Activated CD8-positive, alpha-beta memory T cell treated with anti-CD3 and anti-CD28 coated beads, Interleukin-2, amount 10 ng/mL, durations not matched to agents 7 days and 5 days (primary cell): ENCODE data around the gene EEF1A2. TPM values are rescaled to one million over a fixed set of nuclear protein-coding genes. Genes with fewer than 3 reads are reported as not detected.

Source experiments
- ATAC-seq: fragments of 150-1000 bp; cut with Tn5 transposase; one replicate; pipeline ENCODE4 v1.10.0; 2021; ENCODE audit warnings: moderate library complexity
- CTCF ChIA-PET: fragments of 350-600 bp; sonication (Branson Sonifier 250); formaldehyde crosslinking; loops from one replicate; lab custom pipeline; 2021; ENCODE audit warnings: antibody characterized with exemption; lab: Charles Lee
- DNase-seq: peaks from one replicate; pipeline ENCODE4 v3.0.0-alpha.2; 2020
- H3K27ac Mint-ChIP-seq: one replicate; pipeline ENCODE4 v1.8.0; 2021; ENCODE audit warnings: mild to moderate bottlenecking, mixed read lengths
- H3K27me3 Mint-ChIP-seq: one replicate; pipeline ENCODE4 v1.8.0; 2021; ENCODE audit warnings: mixed read lengths
- H3K36me3 Mint-ChIP-seq: one replicate; pipeline ENCODE4 v1.8.0; 2021; ENCODE audit warnings: mild to moderate bottlenecking, mixed read lengths
- H3K4me1 Mint-ChIP-seq: one replicate; pipeline ENCODE4 v1.8.0; 2021; ENCODE audit warnings: mixed read lengths
- H3K4me3 Mint-ChIP-seq: one replicate; pipeline ENCODE4 v1.8.0; 2021; ENCODE audit warnings: mild to moderate bottlenecking, moderate library complexity, mixed read lengths
- H3K9me3 Mint-ChIP-seq: one replicate; pipeline ENCODE4 v1.8.0; 2022; ENCODE audit warnings: low read depth, mixed read lengths
- total RNA-seq, 2 experiments: library from RNA; stranded (reverse); gene quantifications; one replicate each; pipeline ENCODE4 v1.2.3, GENCODE V29; 2021

The EEF1A2 gene
- total RNA-seq, 2 experiments from 2014 or later: 0.84 TPM; not detected in 1

GRCh38 chr20:63468421-63468820 is 30.5 kb downstream of the EEF1A2 start:
- ATAC-seq (no peak), DNase-seq (no peak)
- CTCF ChIA-PET: no interaction called here
- no peaks in the 10 kb centered on the region for H3K9me3 Mint-ChIP-seq
- no peak overlapping the region for H3K27ac Mint-ChIP-seq
- H3K36me3 Mint-ChIP-seq: no peaks in the 10 kb centered on the region
- no peak overlapping the region for H3K4me3 Mint-ChIP-seq
- peaks cover 16% of the 10 kb centered on the region for H3K27me3 Mint-ChIP-seq
- H3K4me1 Mint-ChIP-seq: no peaks in the 10 kb centered on the region

- H3K27ac Mint-ChIP-seq: no peak overlapping the region
- no peaks in the 10 kb centered on the region for H3K36me3 Mint-ChIP-seq
- H3K9me3 Mint-ChIP-seq: no peaks in the 10 kb centered on the region
- no peaks in the 10 kb centered on the region for H3K4me1 Mint-ChIP-seq
- H3K4me3 Mint-ChIP-seq: no peak overlapping the region
- DNase-seq: no peak
- no peak for ATAC-seq
- H3K27me3 Mint-ChIP-seq: peaks cover 14% of the 10 kb centered on the region
- CTCF ChIA-PET: no interaction called here
Observed at GRCh38 chr20:63467294-63468083, 31.4 kb downstream of the EEF1A2 start.

- CTCF ChIA-PET: no interaction called here
- DNase-seq: no peak
- no peaks in the 10 kb centered on the region for H3K4me1 Mint-ChIP-seq
Observed at GRCh38 chr20:63466861-63467260, 32.0 kb downstream of the EEF1A2 start.

GRCh38 chr20:63466250-63466825 is 32.5 kb downstream of the EEF1A2 start:
- H3K9me3 Mint-ChIP-seq: no peaks in the 10 kb centered on the region
- DNase-seq (no peak), ATAC-seq (no peak)
- H3K27me3 Mint-ChIP-seq: peaks cover 15% of the 10 kb centered on the region
- H3K27ac Mint-ChIP-seq: no peak overlapping the region
- H3K4me3 Mint-ChIP-seq: no peak overlapping the region
- H3K36me3 Mint-ChIP-seq: no peaks in the 10 kb centered on the region
- no peaks in the 10 kb centered on the region for H3K4me1 Mint-ChIP-seq
- CTCF ChIA-PET: no interaction called here

More at GRCh38 chr20:63466861-63467260, 32.0 kb downstream of the EEF1A2 start:
- H3K27ac Mint-ChIP-seq: no peak overlapping the region
- no peak for ATAC-seq
- no peaks in the 10 kb centered on the region for H3K9me3 Mint-ChIP-seq
- H3K36me3 Mint-ChIP-seq: no peaks in the 10 kb centered on the region
- peaks cover 15% of the 10 kb centered on the region for H3K27me3 Mint-ChIP-seq
- no peak overlapping the region for H3K4me3 Mint-ChIP-seq

GRCh38 chr20:63465380-63466249 is 33.3 kb downstream of the EEF1A2 start:
- CTCF ChIA-PET: interaction anchor here (1.2 kb wide), 1 partner anchor 720 kb away, joined by 3 read pairs; no protein-coding TSS in a partner anchor
- Mint-ChIP-seq H3K27me3 (peaks cover 12% of the 10 kb centered on the region), H3K9me3 (no peaks in the 10 kb centered on the region), H3K27ac (no peak overlapping the region), H3K4me1 (no peaks in the 10 kb centered on the region), H3K36me3 (no peaks in the 10 kb centered on the region), H3K4me3 (no peak overlapping the region)
- ATAC-seq: no peak
- DNase-seq: no peak

GRCh38 chr20:63464289-63464635 is 34.6 kb downstream of the EEF1A2 start:
- H3K27me3 Mint-ChIP-seq: peaks cover 7% of the 10 kb centered on the region
- no peak overlapping the region for H3K4me3 Mint-ChIP-seq
- H3K9me3 Mint-ChIP-seq: no peaks in the 10 kb centered on the region
- ATAC-seq: no peak
- no peaks in the 10 kb centered on the region for H3K4me1 Mint-ChIP-seq
- no peak overlapping the region for H3K27ac Mint-ChIP-seq
- DNase-seq: no peak
- no peaks in the 10 kb centered on the region for H3K36me3 Mint-ChIP-seq
- CTCF ChIA-PET: no interaction called here

DNA sequence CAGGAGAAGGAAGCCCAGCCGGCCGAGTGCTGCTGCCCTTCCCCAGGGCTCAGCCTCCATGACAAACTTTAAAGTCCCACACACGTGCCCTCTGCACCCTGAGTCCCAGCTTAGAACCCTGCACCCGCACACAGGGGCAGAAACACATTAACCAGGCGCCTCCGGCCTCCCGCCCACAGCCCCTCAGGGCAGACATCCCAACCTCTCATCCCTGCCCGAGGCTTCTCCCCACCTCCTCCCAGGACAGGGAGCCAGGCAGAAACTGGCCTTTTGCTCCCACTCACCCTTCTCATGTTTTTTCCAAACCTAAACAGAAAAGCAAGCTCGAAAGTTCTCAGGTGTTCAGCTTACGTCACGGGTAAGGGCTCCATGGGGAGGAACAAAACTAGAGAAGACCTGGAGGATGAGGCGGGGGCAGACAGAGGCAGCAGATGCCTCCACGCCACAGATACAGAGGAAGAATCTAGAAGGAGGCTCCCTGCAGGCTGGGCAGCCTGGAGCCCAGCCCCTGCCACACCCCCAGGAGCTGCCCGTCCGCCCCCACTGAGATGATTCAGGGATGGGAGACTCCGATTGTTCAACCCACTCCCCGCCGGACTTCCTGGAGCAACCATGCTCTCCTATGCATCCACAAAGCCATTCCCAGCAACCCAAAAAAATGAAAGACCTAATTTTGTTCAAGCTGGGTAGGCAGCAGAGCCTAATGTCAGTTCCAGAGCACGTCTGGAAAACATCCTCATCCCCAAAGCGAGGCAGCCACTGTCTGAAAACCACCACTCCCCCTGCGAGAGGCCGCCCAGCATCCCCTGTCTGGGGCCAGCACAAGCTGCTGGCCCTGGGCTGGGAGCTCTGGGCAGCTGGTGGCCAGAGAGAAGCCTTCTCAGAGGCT is 35.2 kb downstream of the EEF1A2 start:
- DNase-seq: no peak
- H3K27me3 Mint-ChIP-seq: peaks cover 7% of the 10 kb centered on the region
- CTCF ChIA-PET: no interaction called here
- no peak overlapping the region for H3K27ac Mint-ChIP-seq
- ATAC-seq: no peak
- H3K4me3 Mint-ChIP-seq: no peak overlapping the region
- H3K4me1 Mint-ChIP-seq: no peaks in the 10 kb centered on the region
- no peaks in the 10 kb centered on the region for H3K36me3 Mint-ChIP-seq
- no peaks in the 10 kb centered on the region for H3K9me3 Mint-ChIP-seq

- H3K4me3 Mint-ChIP-seq: no peak overlapping the region
- H3K9me3 Mint-ChIP-seq: no peaks in the 10 kb centered on the region
- DNase-seq: no peak
- no peak for ATAC-seq
- H3K27me3 Mint-ChIP-seq: peaks cover 7% of the 10 kb centered on the region
- H3K36me3 Mint-ChIP-seq: no peaks in the 10 kb centered on the region
- H3K27ac Mint-ChIP-seq: no peak overlapping the region
- CTCF ChIA-PET: no interaction called here
- H3K4me1 Mint-ChIP-seq: no peaks in the 10 kb centered on the region
Observed at GRCh38 chr20:63462244-63462643, 36.6 kb downstream of the EEF1A2 start.

DNA sequence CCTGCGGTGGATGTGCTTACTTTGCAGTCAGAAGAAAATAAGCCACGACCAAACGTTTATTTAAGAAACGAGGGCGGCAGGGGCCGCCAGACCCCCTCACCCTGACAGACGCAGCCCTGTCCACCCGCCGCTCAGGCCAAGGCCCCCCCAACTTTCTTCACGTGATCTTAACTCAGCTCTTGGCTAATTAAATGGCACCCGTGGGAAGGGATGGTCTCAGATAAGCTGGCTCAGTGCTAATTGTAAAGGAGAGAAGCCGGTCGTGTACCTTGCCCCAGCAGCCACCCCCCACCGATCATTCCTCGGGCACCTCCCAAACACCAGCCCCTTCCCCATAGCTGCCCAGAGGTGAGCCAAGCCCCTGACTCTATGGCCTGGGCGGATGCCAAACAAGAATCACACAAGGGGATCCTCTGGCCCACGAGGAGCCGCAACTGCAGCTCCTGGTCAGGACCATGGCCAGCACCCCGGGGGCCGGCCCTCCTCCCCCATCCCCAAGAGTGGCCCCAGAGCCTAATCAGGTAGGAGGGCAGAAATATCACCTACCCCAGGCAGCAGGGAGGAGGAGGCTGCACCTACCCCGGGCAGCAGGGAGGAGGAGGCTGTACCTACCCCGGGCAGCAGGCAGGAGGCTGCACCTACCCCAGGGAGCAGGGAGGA is 37.6 kb downstream of the EEF1A2 start:
- H3K4me3 Mint-ChIP-seq: no peak overlapping the region
- ATAC-seq: no peak
- no peak for DNase-seq
- CTCF ChIA-PET: no interaction called here
- H3K9me3 Mint-ChIP-seq: no peaks in the 10 kb centered on the region
- no peaks in the 10 kb centered on the region for H3K36me3 Mint-ChIP-seq
- H3K27ac Mint-ChIP-seq: no peak overlapping the region
- peaks cover 7% of the 10 kb centered on the region for H3K27me3 Mint-ChIP-seq
- no peaks in the 10 kb centered on the region for H3K4me1 Mint-ChIP-seq

- Mint-ChIP-seq H3K9me3 (no peaks in the 10 kb centered on the region), H3K4me3 (no peak overlapping the region), H3K36me3 (no peaks in the 10 kb centered on the region), H3K27ac (no peak overlapping the region), H3K27me3 (peaks cover 16% of the 10 kb centered on the region), H3K4me1 (no peaks in the 10 kb centered on the region)
- ATAC-seq: no peak
- no peak for DNase-seq
- CTCF ChIA-PET: no interaction called here
Observed at GRCh38 chr20:63459070-63459380, 39.9 kb downstream of the EEF1A2 start.

DNA sequence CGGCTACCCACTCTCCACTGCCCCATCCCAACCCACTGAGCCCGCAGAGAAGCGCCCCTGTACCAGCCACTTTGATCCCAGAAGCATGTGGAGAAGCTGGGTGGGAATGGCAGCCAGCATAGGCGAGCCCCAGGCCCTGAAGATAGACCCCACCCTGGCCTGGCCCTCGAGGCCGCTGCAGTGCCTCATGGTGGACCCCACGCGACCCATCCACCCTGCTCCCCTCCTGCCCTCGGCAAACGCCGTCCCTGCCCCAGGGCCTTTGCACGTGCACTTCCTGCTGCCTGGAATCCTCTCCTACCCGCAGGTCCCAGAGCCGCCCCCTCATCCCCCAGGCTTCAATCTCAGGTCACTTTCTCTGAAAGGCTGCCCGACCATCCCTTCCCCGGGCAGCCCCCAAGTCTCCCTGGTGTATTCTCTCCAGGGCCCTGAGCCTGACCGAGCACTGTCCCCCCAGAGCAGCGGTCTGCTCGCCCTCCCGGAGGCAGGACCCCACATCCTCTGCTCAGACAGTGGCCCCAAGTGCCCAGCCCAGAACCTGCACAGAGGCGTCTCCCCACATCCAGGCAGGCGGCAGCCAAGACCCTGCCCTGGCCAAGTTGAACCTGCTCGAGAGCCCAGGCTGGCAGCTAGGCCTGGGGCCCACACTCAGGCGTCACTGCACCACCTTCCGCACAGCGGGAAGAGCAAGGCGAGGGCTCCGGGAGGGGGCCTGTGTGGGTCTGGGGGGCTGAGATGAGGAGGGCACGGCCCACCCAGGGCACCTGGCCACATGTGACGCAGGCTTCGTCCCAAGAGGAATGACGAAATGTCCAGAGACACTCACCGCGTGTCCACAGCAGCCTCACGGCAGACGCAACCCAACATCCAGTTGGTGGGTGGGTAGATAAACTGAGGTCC is 40.5 kb downstream of the EEF1A2 start:
- H3K4me1 Mint-ChIP-seq: no peaks in the 10 kb centered on the region
- H3K36me3 Mint-ChIP-seq: no peaks in the 10 kb centered on the region
- no peak for ATAC-seq
- H3K9me3 Mint-ChIP-seq: no peaks in the 10 kb centered on the region
- peaks cover 18% of the 10 kb centered on the region for H3K27me3 Mint-ChIP-seq
- CTCF ChIA-PET: no interaction called here
- no peak overlapping the region for H3K27ac Mint-ChIP-seq
- no peak overlapping the region for H3K4me3 Mint-ChIP-seq
- no peak for DNase-seq

DNA sequence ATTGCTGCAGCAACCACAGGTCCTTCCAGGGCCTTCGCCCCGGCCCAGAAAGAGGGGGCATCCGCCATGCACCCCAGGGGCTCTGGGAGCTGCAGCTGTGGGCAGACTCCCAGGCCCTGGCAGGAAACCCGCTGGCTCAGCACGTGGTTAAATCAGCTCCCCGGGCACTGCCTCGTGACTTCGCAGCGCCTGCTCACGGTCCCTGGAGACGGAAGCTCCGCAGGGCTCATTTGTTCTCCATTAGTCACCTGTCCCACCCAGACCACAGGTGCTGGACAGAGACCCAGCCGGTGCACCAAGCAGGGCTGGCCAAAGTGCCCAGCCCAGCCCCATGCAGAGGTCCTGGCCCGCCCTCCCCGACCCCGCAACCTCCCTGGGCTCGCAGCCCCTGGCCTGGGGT is 41.1 kb downstream of the EEF1A2 start:
- H3K4me1 Mint-ChIP-seq: no peaks in the 10 kb centered on the region
- ATAC-seq: no peak
- H3K36me3 Mint-ChIP-seq: no peaks in the 10 kb centered on the region
- H3K27ac Mint-ChIP-seq: no peak overlapping the region
- no peak overlapping the region for H3K4me3 Mint-ChIP-seq
- peaks cover 20% of the 10 kb centered on the region for H3K27me3 Mint-ChIP-seq
- no peak for DNase-seq
- no peaks in the 10 kb centered on the region for H3K9me3 Mint-ChIP-seq
- CTCF ChIA-PET: no interaction called here
